Sigmoid colon (tissue), 4 donors: ENCODE measurements around the gene PRKCI.

Experiments
- POLR2AphosphoS5 ChIP-seq, 4 donors: sonication (generic); formaldehyde crosslinking; IDR thresholded peaks; one replicate each; pipeline ENCODE4 v1.6.1; 2017; ENCODE audit warnings: antibody characterized with exemption in 4 of 4
- TF ChIP-seq, protein P1 (sequence below), 4 experiments: fragments of 450-650 bp in 3 of 4; fragments of 200-600 bp in 1 of 4; IDR thresholded peaks; one replicate each; pipeline ENCODE4 v1.5.1; 2016 to 2019; ENCODE audit warnings: antibody characterized with exemption in 4 of 4, mild to moderate bottlenecking in 3 of 4, moderate library complexity in 2 of 4

GRCh38 chr3:170290194-170290593 lies 68.0 kb downstream of the PRKCI start:
- no peak for TF ChIP-seq POLR2AphosphoS5 (IDR thresholded peaks at IDR 0.05)
- TF ChIP-seq, protein P1, sequence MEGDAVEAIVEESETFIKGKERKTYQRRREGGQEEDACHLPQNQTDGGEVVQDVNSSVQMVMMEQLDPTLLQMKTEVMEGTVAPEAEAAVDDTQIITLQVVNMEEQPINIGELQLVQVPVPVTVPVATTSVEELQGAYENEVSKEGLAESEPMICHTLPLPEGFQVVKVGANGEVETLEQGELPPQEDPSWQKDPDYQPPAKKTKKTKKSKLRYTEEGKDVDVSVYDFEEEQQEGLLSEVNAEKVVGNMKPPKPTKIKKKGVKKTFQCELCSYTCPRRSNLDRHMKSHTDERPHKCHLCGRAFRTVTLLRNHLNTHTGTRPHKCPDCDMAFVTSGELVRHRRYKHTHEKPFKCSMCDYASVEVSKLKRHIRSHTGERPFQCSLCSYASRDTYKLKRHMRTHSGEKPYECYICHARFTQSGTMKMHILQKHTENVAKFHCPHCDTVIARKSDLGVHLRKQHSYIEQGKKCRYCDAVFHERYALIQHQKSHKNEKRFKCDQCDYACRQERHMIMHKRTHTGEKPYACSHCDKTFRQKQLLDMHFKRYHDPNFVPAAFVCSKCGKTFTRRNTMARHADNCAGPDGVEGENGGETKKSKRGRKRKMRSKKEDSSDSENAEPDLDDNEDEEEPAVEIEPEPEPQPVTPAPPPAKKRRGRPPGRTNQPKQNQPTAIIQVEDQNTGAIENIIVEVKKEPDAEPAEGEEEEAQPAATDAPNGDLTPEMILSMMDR (IDR thresholded peaks at IDR 0.05) = no peak
